Neutrophil (primary cell): Measurements from ENCODE around the gene TPRA1.

ENCODE experiments used
- H3K27ac ChIP-seq: fragments of 200-600 bp; sonication (generic); 2 replicates; pipeline ENCODE4 v1.5.1; 2016; ENCODE audit warnings: mild to moderate bottlenecking, moderate library complexity
- H3K27me3 ChIP-seq: fragments of 200-600 bp; sonication (generic); 2 replicates; pipeline ENCODE4 v1.6.0; 2016; ENCODE audit warnings: mild to moderate bottlenecking
- H3K36me3 ChIP-seq: fragments of 200-600 bp; sonication (generic); 2 replicates; pipeline ENCODE4 v1.5.1; 2017
- H3K4me1 ChIP-seq, 2 experiments: fragments of 200-600 bp in 1 of 2; sonication (generic) in 1 of 2; 1 replicate in 1 of 2; 2 replicates in 1 of 2; pipeline versions ENCODE4 v1.5.1 to v1.6.1; 2013 to 2016; ENCODE audit warnings: low read depth in 1 of 2, low read length in 1 of 2, mild to moderate bottlenecking in 1 of 2, moderate library complexity in 1 of 2; ENCODE audit not compliant: control insufficient read depth in 1 of 2, insufficient read depth in 1 of 2
- H3K4me3 ChIP-seq, 2 experiments: fragments of 200-600 bp in 1 of 2; sonication (generic) in 1 of 2; 1 replicate in 1 of 2; 2 replicates in 1 of 2; pipeline ENCODE4 v1.5.1; 2013 to 2016; ENCODE audit warnings: low read depth in 1 of 2, low read length in 1 of 2, mild to moderate bottlenecking in 1 of 2, moderate library complexity in 1 of 2
- H3K9me3 ChIP-seq: fragments of 200-600 bp; sonication (generic); 2 replicates; pipeline ENCODE4 v1.5.1; 2016
- CTCF ChIP-seq: fragments of 200-600 bp; sonication (generic); IDR thresholded peaks from 2 replicates; pipeline ENCODE4 v1.5.1; 2016; ENCODE audit warnings: antibody characterized with exemption

TPRA1 gene

DNA sequence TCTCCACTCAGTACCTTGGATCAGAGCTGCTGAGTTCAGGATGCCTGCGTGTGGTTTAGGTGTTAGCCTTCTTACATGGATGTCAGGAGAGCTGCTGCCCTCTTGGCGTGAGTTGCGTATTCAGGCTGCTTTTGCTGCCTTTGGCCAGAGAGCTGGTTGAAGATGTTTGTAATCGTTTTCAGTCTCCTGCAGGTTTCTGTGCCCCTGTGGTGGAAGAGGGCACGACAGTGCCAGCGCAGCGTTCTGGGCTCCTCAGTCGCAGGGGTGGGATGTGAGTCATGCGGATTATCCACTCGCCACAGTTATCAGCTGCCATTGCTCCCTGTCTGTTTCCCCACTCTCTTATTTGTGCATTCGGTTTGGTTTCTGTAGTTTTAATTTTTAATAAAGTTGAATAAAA is 31.5 kb upstream of the TPRA1 start:
- no peak for TF ChIP-seq CTCF
- Histone ChIP-seq H3K27ac (no peak overlapping the region), H3K27me3 (peaks cover 15% of the 10 kb centered on the region), H3K4me1 (no peaks in the 10 kb centered on the region), H3K36me3 (peaks cover 54% of the 10 kb centered on the region), H3K4me3 (no peak overlapping the region), H3K9me3 (no peaks in the 10 kb centered on the region)

- no peaks in the 10 kb centered on the region for H3K9me3 ChIP-seq
- no peak overlapping the region for H3K4me3 ChIP-seq
- no peaks in the 10 kb centered on the region for H3K4me1 ChIP-seq
- H3K27me3 ChIP-seq = peaks cover 3% of the 10 kb centered on the region
- peaks cover 63% of the 10 kb centered on the region for H3K36me3 ChIP-seq
- TF ChIP-seq CTCF = no peak
- no peak overlapping the region for H3K27ac ChIP-seq
These were observed 30.3 kb upstream of the TPRA1 start for GRCh38 chr3:127620637-127621375.

GRCh38 chr3:127618891-127619290 is 28.4 kb upstream of the TPRA1 start:
- Histone ChIP-seq H3K9me3 (no peaks in the 10 kb centered on the region), H3K4me1 (no peaks in the 10 kb centered on the region), H3K27ac (no peak overlapping the region), H3K4me3 (no peak overlapping the region), H3K27me3 (no peaks in the 10 kb centered on the region), H3K36me3 (peaks cover 73% of the 10 kb centered on the region)
- TF ChIP-seq CTCF = no peak

GRCh38 chr3:127616836-127617605 is 26.5 kb upstream of the TPRA1 start:
- Histone ChIP-seq H3K9me3 (no peaks in the 10 kb centered on the region), H3K4me1 (peaks cover 0 to 5% of the 10 kb centered on the region in 2 experiments), H3K4me3 (no peak overlapping the region), H3K36me3 (peaks cover 61% of the 10 kb centered on the region), H3K27ac (no peak overlapping the region), H3K27me3 (no peaks in the 10 kb centered on the region)
- TF ChIP-seq CTCF = no peak

- H3K9me3 ChIP-seq = no peaks in the 10 kb centered on the region
- peaks cover 49% of the 10 kb centered on the region for H3K36me3 ChIP-seq
- H3K4me1 ChIP-seq = peaks cover 0 to 5% of the 10 kb centered on the region in 2 experiments
- no peak for TF ChIP-seq CTCF
- H3K4me3 ChIP-seq = no peak overlapping the region
- no peaks in the 10 kb centered on the region for H3K27me3 ChIP-seq
- H3K27ac ChIP-seq = no peak overlapping the region
These were observed 25.2 kb upstream of the TPRA1 start for GRCh38 chr3:127615631-127616305.
